HG02938 (cell line): ENCODE data around the gene CARD19.

Experiments used
- ATAC-seq: cut with Tn5 transposase; IDR thresholded peaks from one replicate; pipeline ENCODE4 v1.9.1; 2021; ENCODE audit warnings: mild to moderate bottlenecking, moderate library complexity; ENCODE audit not compliant: unreplicated experiment

The CARD19 gene

GRCh38 chr9:93086447-93087224 lies 9.4 kb upstream of the CARD19 start:
- no peak for ATAC-seq

GRCh38 chr9:93087971-93088655 lies 7.9 kb upstream of the CARD19 start:
- ATAC-seq: no peak

GRCh38 chr9:93088656-93089015 lies 7.4 kb upstream of the CARD19 start:
- ATAC-seq: no peak

- no peak for ATAC-seq
Measured at GRCh38 chr9:93089024-93089423, 7.0 kb upstream of the CARD19 start.

GRCh38 chr9:93089481-93089991 lies 6.5 kb upstream of the CARD19 start:
- ATAC-seq: no peak

GRCh38 chr9:93090091-93090655 lies 5.8 kb upstream of the CARD19 start:
- ATAC-seq: no peak

GRCh38 chr9:93091056-93091452 lies 5.0 kb upstream of the CARD19 start:
- no peak for ATAC-seq

- no peak for ATAC-seq
Measured at GRCh38 chr9:93091453-93092081, 4.5 kb upstream of the CARD19 start.

- no peak for ATAC-seq
Measured at GRCh38 chr9:93092251-93092991, 3.6 kb upstream of the CARD19 start.

GRCh38 chr9:93093127-93093876 lies 2.7 kb upstream of the CARD19 start:
- no peak for ATAC-seq

GRCh38 chr9:93093877-93094657 lies 1.9 kb upstream of the CARD19 start:
- no peak for ATAC-seq

- no peak for ATAC-seq
Measured at GRCh38 chr9:93094658-93095204, 1.3 kb upstream of the CARD19 start.

GRCh38 chr9:93095205-93096130 lies 549 bp upstream of the CARD19 start:
- peak; percentile 48 for ATAC-seq

GRCh38 chr9:93096811-93097382 lies 880 bp downstream of the CARD19 start:
- peak; percentile 0 for ATAC-seq

GRCh38 chr9:93097511-93098201 lies 1.6 kb downstream of the CARD19 start:
- no peak for ATAC-seq

- no peak for ATAC-seq
Measured at GRCh38 chr9:93098236-93098946, 2.4 kb downstream of the CARD19 start.
